GM12891 (cell line): ENCODE data around the gene LBHD2.

Experiments used
- POLR2A ChIP-seq: IDR thresholded peaks from 2 replicates; pipeline ENCODE4 v1.6.1; 2011; ENCODE audit warnings: low read depth, low read length, control low read depth
- POLR2AphosphoS5 ChIP-seq: IDR thresholded peaks from 2 replicates; pipeline ENCODE4 v1.6.1; 2011; ENCODE audit warnings: low read depth, low read length, control low read depth
- SPI1 ChIP-seq: IDR thresholded peaks from 2 replicates; pipeline ENCODE4 v1.6.1; 2011; ENCODE audit warnings: low read depth, low read length, control low read depth
- TAF1 ChIP-seq: IDR thresholded peaks from 2 replicates; pipeline ENCODE4 v1.6.1; 2011; ENCODE audit warnings: low read depth, low read length, control low read depth

DNA sequence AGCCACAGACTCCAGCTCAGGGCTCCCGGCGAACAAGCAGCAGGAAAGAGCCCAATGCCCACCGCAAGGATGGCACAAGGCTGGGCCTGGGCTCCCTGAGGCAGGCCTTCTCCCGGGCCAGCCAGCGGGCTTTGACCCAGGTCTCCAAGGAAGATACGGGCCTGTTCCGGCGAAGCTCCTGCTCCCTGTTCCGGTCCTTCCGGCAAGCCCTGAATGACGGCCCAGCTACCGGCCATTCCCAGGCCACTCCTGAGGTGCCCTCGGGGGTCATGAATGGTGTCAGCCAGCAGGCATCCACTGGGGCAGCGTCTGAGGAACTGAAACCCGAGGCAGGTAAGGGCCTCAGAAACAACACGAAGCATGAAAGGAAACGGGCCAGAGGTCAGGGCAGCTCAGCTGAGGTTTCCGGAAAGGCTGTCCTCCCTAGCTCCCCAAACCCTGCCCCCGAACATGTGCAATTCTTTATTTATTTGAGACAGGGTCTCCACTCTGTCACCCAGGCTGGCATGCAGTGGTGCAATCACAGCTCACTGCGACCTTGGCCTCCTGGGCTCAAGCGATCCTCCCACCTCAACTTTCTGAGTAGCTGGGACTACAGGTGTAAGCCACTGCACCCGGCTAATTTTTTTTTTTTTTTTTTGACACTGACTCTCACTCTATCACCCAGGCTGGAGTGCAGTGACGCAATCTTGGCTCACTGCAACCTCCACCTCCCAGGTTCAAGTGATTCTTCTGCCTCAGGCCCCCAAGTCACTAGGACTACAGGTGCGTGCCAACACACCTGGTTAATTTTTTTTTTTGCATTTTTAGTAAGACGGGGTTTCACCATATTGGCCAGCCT lies 16.5 kb downstream of the LBHD2 start:
- TF ChIP-seq POLR2A = no peak
- TF ChIP-seq POLR2AphosphoS5 = no peak
- no peak for TF ChIP-seq TAF1
- peak; percentile 96 for TF ChIP-seq SPI1
